Measurements from ENCODE around the gene MAGI2. TPM values are rescaled to one million over a fixed set of nuclear protein-coding genes. Genes with fewer than 3 reads are reported as not detected.

MAGI2 gene
- total RNA-seq, 1 experiment from 2014 or later = 0.52 TPM

GRCh38 chr7:79211724-79212123 is 241.7 kb downstream of the MAGI2 start:
- H3K9me3 Mint-ChIP-seq (ENCODE audit: low read depth, unreplicated experiment) = no peaks in the 10 kb centered on the region
- CTCF ChIA-PET = no interaction called here
- H3K27me3 Mint-ChIP-seq (ENCODE audit: unreplicated experiment) = no peaks in the 10 kb centered on the region
- no peak for DNase-seq
- intact Hi-C loops (cut with micrococcal nuclease; ENCODE audit: unreplicated experiment) = no loop called here
- no TSS peak for BruUV-seq (replicated peaks)
- H3K27ac Mint-ChIP-seq (ENCODE audit: unreplicated experiment) = no peak overlapping the region
- H3K4me3 Mint-ChIP-seq (ENCODE audit: low read depth, unreplicated experiment) = no peak overlapping the region
- TF ChIP-seq CTCF (IDR thresholded peaks at IDR 0.05; ENCODE audit: unreplicated experiment) = no peak
- H3K36me3 Mint-ChIP-seq (ENCODE audit: insufficient read depth, unreplicated experiment) = no peaks in the 10 kb centered on the region
- H3K4me1 Mint-ChIP-seq (ENCODE audit: low read depth, unreplicated experiment) = no peaks in the 10 kb centered on the region

- no peaks in the 10 kb centered on the region for H3K36me3 Mint-ChIP-seq (ENCODE audit: insufficient read depth, unreplicated experiment)
- intact Hi-C loops (cut with micrococcal nuclease; ENCODE audit: unreplicated experiment) = no loop called here
- DNase-seq = no peak
- no peak overlapping the region for H3K27ac Mint-ChIP-seq (ENCODE audit: unreplicated experiment)
- H3K27me3 Mint-ChIP-seq (ENCODE audit: unreplicated experiment) = no peaks in the 10 kb centered on the region
- no peaks in the 10 kb centered on the region for H3K4me1 Mint-ChIP-seq (ENCODE audit: low read depth, unreplicated experiment)
- H3K4me3 Mint-ChIP-seq (ENCODE audit: low read depth, unreplicated experiment) = no peak overlapping the region
- no TSS peak for BruUV-seq (replicated peaks)
- CTCF ChIA-PET = no interaction called here
- no peak for TF ChIP-seq CTCF (IDR thresholded peaks at IDR 0.05; ENCODE audit: unreplicated experiment)
- no peaks in the 10 kb centered on the region for H3K9me3 Mint-ChIP-seq (ENCODE audit: low read depth, unreplicated experiment)
These were observed 253.5 kb downstream of the MAGI2 start for GRCh38 chr7:79199961-79200360.

- BruUV-seq (replicated peaks) = no TSS peak
- TF ChIP-seq CTCF (IDR thresholded peaks at IDR 0.05; ENCODE audit: unreplicated experiment) = no peak
- Mint-ChIP-seq H3K4me1 (ENCODE audit: low read depth, unreplicated experiment) (no peaks in the 10 kb centered on the region), H3K27me3 (ENCODE audit: unreplicated experiment) (no peaks in the 10 kb centered on the region), H3K27ac (ENCODE audit: unreplicated experiment) (no peak overlapping the region), H3K36me3 (ENCODE audit: insufficient read depth, unreplicated experiment) (no peaks in the 10 kb centered on the region), H3K4me3 (ENCODE audit: low read depth, unreplicated experiment) (no peak overlapping the region), H3K9me3 (ENCODE audit: low read depth, unreplicated experiment) (no peaks in the 10 kb centered on the region)
- no peak for DNase-seq
- CTCF ChIA-PET = no interaction called here
- intact Hi-C loops (cut with micrococcal nuclease; ENCODE audit: unreplicated experiment) = no loop called here
These were observed 254.2 kb downstream of the MAGI2 start for GRCh38 chr7:79199266-79199665.

- intact Hi-C loops (cut with micrococcal nuclease; ENCODE audit: unreplicated experiment) = no loop called here
- CTCF ChIA-PET = no interaction called here
- BruUV-seq (replicated peaks) = no TSS peak
- peaks cover 4% of the 10 kb centered on the region for H3K9me3 Mint-ChIP-seq (ENCODE audit: low read depth, unreplicated experiment)
- H3K4me3 Mint-ChIP-seq (ENCODE audit: low read depth, unreplicated experiment) = no peak overlapping the region
- TF ChIP-seq CTCF (IDR thresholded peaks at IDR 0.05; ENCODE audit: unreplicated experiment) = no peak
- DNase-seq = no peak
- no peak overlapping the region for H3K27ac Mint-ChIP-seq (ENCODE audit: unreplicated experiment)
- H3K27me3 Mint-ChIP-seq (ENCODE audit: unreplicated experiment) = no peaks in the 10 kb centered on the region
- no peaks in the 10 kb centered on the region for H3K4me1 Mint-ChIP-seq (ENCODE audit: low read depth, unreplicated experiment)
- no peaks in the 10 kb centered on the region for H3K36me3 Mint-ChIP-seq (ENCODE audit: insufficient read depth, unreplicated experiment)
These were observed 267.9 kb downstream of the MAGI2 start for GRCh38 chr7:79185605-79186004.

GRCh38 chr7:79182283-79182682 is 271.2 kb downstream of the MAGI2 start:
- DNase-seq = no peak
- CTCF ChIA-PET = no interaction called here
- Mint-ChIP-seq H3K9me3 (ENCODE audit: low read depth, unreplicated experiment) (peaks cover 4% of the 10 kb centered on the region), H3K4me3 (ENCODE audit: low read depth, unreplicated experiment) (no peak overlapping the region), H3K4me1 (ENCODE audit: low read depth, unreplicated experiment) (no peaks in the 10 kb centered on the region), H3K27me3 (ENCODE audit: unreplicated experiment) (no peaks in the 10 kb centered on the region), H3K27ac (ENCODE audit: unreplicated experiment) (no peak overlapping the region), H3K36me3 (ENCODE audit: insufficient read depth, unreplicated experiment) (no peaks in the 10 kb centered on the region)
- no TSS peak for BruUV-seq (replicated peaks)
- intact Hi-C loops (cut with micrococcal nuclease; ENCODE audit: unreplicated experiment) = no loop called here
- TF ChIP-seq CTCF (IDR thresholded peaks at IDR 0.05; ENCODE audit: unreplicated experiment) = no peak
